Measurements from ENCODE around the gene PAAF1.

Gene PAAF1

DNA sequence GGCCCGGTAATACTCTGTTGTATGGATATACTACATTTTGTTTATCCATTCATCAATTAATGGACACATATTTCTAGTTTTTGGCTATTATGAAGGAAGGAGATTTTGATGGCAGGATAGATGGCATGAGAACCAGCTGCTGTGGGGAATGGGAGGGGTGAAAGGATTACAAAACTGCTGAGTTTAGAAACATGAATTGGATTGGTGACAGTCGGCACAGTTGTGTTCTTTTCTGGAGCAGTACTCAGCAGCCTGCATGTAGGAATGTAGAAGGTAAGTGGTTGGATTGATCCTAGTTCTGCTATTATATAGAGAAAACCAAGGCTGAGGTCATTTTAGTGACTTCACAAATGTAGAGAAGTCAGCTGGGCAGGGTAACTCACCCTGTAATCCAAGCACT is 7.1 kb downstream of the PAAF1 start:
- peaks cover under 1% of the 10 kb centered on the region for H3K36me3 ChIP-seq (replicated peaks; ENCODE audit: low read depth, low read length)
- TF ChIP-seq, protein P1, sequence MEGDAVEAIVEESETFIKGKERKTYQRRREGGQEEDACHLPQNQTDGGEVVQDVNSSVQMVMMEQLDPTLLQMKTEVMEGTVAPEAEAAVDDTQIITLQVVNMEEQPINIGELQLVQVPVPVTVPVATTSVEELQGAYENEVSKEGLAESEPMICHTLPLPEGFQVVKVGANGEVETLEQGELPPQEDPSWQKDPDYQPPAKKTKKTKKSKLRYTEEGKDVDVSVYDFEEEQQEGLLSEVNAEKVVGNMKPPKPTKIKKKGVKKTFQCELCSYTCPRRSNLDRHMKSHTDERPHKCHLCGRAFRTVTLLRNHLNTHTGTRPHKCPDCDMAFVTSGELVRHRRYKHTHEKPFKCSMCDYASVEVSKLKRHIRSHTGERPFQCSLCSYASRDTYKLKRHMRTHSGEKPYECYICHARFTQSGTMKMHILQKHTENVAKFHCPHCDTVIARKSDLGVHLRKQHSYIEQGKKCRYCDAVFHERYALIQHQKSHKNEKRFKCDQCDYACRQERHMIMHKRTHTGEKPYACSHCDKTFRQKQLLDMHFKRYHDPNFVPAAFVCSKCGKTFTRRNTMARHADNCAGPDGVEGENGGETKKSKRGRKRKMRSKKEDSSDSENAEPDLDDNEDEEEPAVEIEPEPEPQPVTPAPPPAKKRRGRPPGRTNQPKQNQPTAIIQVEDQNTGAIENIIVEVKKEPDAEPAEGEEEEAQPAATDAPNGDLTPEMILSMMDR (IDR thresholded peaks at IDR 0.05; ENCODE audit: low read depth, low read length) = no peak
- TF ChIP-seq EZH2phosphoT487 (IDR thresholded peaks at IDR 0.05; ENCODE audit: low read depth) = no peak

DNA sequence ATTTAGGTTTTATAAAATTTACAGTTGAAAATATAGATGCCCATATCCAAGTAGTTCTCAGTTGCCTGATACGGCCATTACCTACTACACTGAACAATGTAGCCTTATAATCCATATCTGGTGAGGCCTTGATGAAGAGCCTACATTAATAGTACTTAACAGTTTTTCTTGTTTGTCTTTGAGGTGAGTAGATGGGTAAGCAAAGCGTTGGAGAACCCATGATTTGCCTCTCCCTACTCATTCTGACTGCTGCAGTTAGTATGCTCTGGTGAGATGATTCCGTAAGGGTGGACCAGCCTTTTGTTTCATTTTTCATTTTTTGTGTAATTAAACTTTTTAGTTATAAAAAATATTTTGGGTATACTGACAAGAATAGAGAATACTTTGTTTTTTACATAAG is 11.4 kb downstream of the PAAF1 start:
- H2AFZ ChIP-seq (ENCODE audit: low read depth, low read length) = no peak overlapping the region
- no peak overlapping the region for H3K27ac ChIP-seq (ENCODE audit: low read length)
- no peaks in the 10 kb centered on the region for H3K9me3 ChIP-seq (ENCODE audit: insufficient read depth, low read length)
- no peaks in the 10 kb centered on the region for H4K20me1 ChIP-seq (ENCODE audit: insufficient read depth, low read length)
- no peaks in the 10 kb centered on the region for H3K27me3 ChIP-seq (ENCODE audit: low read depth, low read length)
- no peak overlapping the region for H3K9ac ChIP-seq (ENCODE audit: low read length)
- no peaks in the 10 kb centered on the region for H3K79me2 ChIP-seq (ENCODE audit: low read length)
- H3K4me2 ChIP-seq (ENCODE audit: low read length) = no peak overlapping the region
- peaks cover 12% of the 10 kb centered on the region for H3K36me3 ChIP-seq (replicated peaks; ENCODE audit: low read depth, low read length)
- TF ChIP-seq EZH2phosphoT487 (IDR thresholded peaks at IDR 0.05; ENCODE audit: low read depth) = no peak
- TF ChIP-seq, protein P1 (IDR thresholded peaks at IDR 0.05; ENCODE audit: low read depth, low read length) = no peak
- no peak overlapping the region for H3K4me3 ChIP-seq (ENCODE audit: low read length)
- H3K4me1 ChIP-seq (ENCODE audit: low read length) = no peaks in the 10 kb centered on the region

More for the DNA sequence above, 7.1 kb downstream of the PAAF1 start:
- no peaks in the 10 kb centered on the region for H4K20me1 ChIP-seq (ENCODE audit: insufficient read depth, low read length)
- no peaks in the 10 kb centered on the region for H3K9me3 ChIP-seq (ENCODE audit: insufficient read depth, low read length)
- no peak overlapping the region for H3K4me2 ChIP-seq (ENCODE audit: low read length)
- H3K4me1 ChIP-seq (ENCODE audit: low read length) = no peaks in the 10 kb centered on the region
- no peak overlapping the region for H3K9ac ChIP-seq (ENCODE audit: low read length)
- no peaks in the 10 kb centered on the region for H3K79me2 ChIP-seq (ENCODE audit: low read length)
- no peaks in the 10 kb centered on the region for H3K27me3 ChIP-seq (ENCODE audit: low read depth, low read length)
- H3K4me3 ChIP-seq (ENCODE audit: low read length) = no peak overlapping the region
- no peak overlapping the region for H3K27ac ChIP-seq (ENCODE audit: low read length)
- H2AFZ ChIP-seq (ENCODE audit: low read depth, low read length) = no peak overlapping the region

DNA sequence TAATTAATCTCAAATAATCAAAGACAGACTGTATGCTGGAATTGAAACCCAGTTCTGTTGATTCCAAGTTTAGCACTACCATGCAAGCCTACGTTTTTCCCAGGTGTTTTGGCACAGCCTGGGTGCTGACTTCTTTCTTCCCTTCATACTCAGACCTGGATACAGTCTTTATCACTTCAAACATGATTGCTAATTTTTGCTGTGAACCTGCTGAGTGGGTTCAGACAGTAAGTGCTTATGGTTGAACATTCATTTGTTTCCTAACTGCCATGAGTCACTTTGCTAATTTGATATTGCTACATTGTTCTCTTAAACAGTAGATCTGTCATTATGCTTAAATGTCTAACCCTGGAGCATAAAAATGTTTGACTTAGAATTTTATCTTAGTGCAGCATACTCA is 12.2 kb downstream of the PAAF1 start:
- no peak overlapping the region for H3K4me2 ChIP-seq (ENCODE audit: low read length)
- H4K20me1 ChIP-seq (ENCODE audit: insufficient read depth, low read length) = no peaks in the 10 kb centered on the region
- no peak overlapping the region for H3K4me3 ChIP-seq (ENCODE audit: low read length)
- H3K9ac ChIP-seq (ENCODE audit: low read length) = no peak overlapping the region
- no peaks in the 10 kb centered on the region for H3K79me2 ChIP-seq (ENCODE audit: low read length)
- no peak overlapping the region for H3K27ac ChIP-seq (ENCODE audit: low read length)
- H3K27me3 ChIP-seq (ENCODE audit: low read depth, low read length) = no peaks in the 10 kb centered on the region
- H3K4me1 ChIP-seq (ENCODE audit: low read length) = no peaks in the 10 kb centered on the region
- peaks cover 12% of the 10 kb centered on the region for H3K36me3 ChIP-seq (replicated peaks; ENCODE audit: low read depth, low read length)
- TF ChIP-seq EZH2phosphoT487 (IDR thresholded peaks at IDR 0.05; ENCODE audit: low read depth) = no peak
- TF ChIP-seq, protein P1 (IDR thresholded peaks at IDR 0.05; ENCODE audit: low read depth, low read length) = no peak
- H3K9me3 ChIP-seq (ENCODE audit: insufficient read depth, low read length) = no peaks in the 10 kb centered on the region
- no peak overlapping the region for H2AFZ ChIP-seq (ENCODE audit: low read depth, low read length)

DNA sequence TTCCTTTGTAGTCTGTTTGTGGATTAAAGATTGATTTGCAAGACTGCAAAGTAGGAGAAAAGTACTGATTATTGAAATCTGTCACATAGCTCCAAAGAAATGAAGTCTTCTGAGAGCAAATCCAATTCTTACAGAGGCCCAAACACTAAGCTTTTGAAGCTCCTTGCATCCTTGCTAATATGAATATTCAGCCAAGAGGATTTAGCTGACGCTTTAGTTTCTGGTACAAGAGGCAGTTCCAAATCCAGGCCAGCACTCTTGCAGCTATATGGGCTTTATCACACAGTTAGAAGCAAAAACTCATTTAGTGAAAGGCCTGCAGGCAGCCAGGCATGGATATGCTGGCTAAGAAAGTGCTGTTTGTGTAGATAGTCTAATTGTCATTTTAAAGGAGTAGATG is 12.7 kb downstream of the PAAF1 start:
- Histone ChIP-seq H3K27ac (ENCODE audit: low read length) (no peak overlapping the region), H3K4me2 (ENCODE audit: low read length) (no peak overlapping the region), H3K9ac (ENCODE audit: low read length) (no peak overlapping the region), H4K20me1 (ENCODE audit: insufficient read depth, low read length) (no peaks in the 10 kb centered on the region), H3K27me3 (ENCODE audit: low read depth, low read length) (no peaks in the 10 kb centered on the region), H3K4me3 (ENCODE audit: low read length) (no peak overlapping the region), H3K36me3 (replicated peaks; ENCODE audit: low read depth, low read length) (peaks cover 12% of the 10 kb centered on the region), H2AFZ (ENCODE audit: low read depth, low read length) (no peak overlapping the region), H3K4me1 (ENCODE audit: low read length) (no peaks in the 10 kb centered on the region), H3K79me2 (ENCODE audit: low read length) (no peaks in the 10 kb centered on the region), H3K9me3 (ENCODE audit: insufficient read depth, low read length) (no peaks in the 10 kb centered on the region)
- TF ChIP-seq EZH2phosphoT487 (IDR thresholded peaks at IDR 0.05; ENCODE audit: low read depth) = no peak
- TF ChIP-seq, protein P1 (IDR thresholded peaks at IDR 0.05; ENCODE audit: low read depth, low read length) = no peak

All from OCI-LY3 (cell line).